ENCODE measurements around the gene ARMC5. TPM values are rescaled to one million over a fixed set of nuclear protein-coding genes. Genes with fewer than 3 reads are reported as not detected.
A peak's percentile ranks its signal among the peaks of the same experiment; 100 is the strongest.

Gene ARMC5
- total RNA-seq, 4 donors from 2014 or later, result 4.7 to 14.2 (median 8.7) TPM

GRCh38 chr16:31486045-31486444 lies 26.7 kb downstream of the ARMC5 start:
- Histone ChIP-seq H3K4me3 (no peak overlapping the region), H3K27me3 (peaks cover 44% of the 10 kb centered on the region), H3K27ac (no peak overlapping the region), H3K9me3 (no peaks in the 10 kb centered on the region), H3K4me1 (peaks cover 0 to 29% (median 19%) of the 10 kb centered on the region in 3 donors), H3K36me3 (peaks cover 0 to 14% of the 10 kb centered on the region in 2 donors)
- ATAC-seq, result no peak
- TF ChIP-seq POLR2A (IDR thresholded peaks at IDR 0.05) (no peak), POLR2AphosphoS5 (IDR thresholded peaks at IDR 0.05) (no peak), EP300 (IDR thresholded peaks at IDR 0.05) (no peak), CTCF (IDR thresholded peaks at IDR 0.05) (no peak)
- 80 to 94% methylated on average over 1 to 5 of the region's 5 CpGs for WGBS, 2 donors (ENCODE audit: low coverage in 1 of 2)

DNA sequence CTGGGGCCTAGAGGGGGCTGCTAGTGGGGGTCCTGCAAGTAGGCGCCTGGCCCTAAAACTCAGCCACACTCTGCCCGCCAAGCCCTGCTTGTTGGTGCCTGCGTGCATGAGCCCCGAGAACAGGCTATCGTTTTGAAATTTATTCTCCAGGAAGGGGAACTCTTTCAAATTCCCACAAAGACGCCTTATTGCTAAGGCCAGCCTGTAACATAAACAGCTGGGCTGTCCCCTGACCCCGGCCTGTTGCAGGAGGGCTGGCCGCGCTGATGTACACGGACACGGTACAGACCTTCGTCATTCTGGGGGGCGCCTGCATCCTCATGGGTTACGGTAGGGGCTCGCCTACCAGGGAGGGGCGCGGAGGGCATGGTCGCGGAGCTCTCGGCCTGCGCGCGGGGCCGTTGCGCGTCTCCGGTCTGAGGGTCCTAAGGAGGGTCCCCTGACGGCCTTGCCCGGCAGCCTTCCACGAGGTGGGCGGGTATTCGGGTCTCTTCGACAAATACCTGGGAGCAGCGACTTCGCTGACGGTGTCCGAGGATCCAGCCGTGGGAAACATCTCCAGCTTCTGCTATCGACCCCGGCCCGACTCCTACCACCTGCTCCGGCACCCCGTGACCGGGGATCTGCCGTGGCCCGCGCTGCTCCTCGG lies 27.9 kb downstream of the ARMC5 start:
- Histone ChIP-seq H3K27ac (peak overlapping the region in 1 of 4 donors; percentile 5), H3K4me3 (peak overlapping the region; percentile 28 to 58), H3K27me3 (peaks cover 44% of the 10 kb centered on the region), H3K4me1 (peaks cover 0 to 25% (median 19%) of the 10 kb centered on the region in 3 donors), H3K9me3 (no peaks in the 10 kb centered on the region), H3K36me3 (peaks cover 0 to 26% of the 10 kb centered on the region in 2 donors)
- peak; percentile 6 for ATAC-seq
- WGBS, 2 donors (ENCODE audit: low coverage in 1 of 2), result 0% methylated on average over 2 of the region's 48 CpGs
- TF ChIP-seq CTCF (IDR thresholded peaks at IDR 0.05), result no peak
- no peak for TF ChIP-seq POLR2AphosphoS5 (IDR thresholded peaks at IDR 0.05)
- no peak for TF ChIP-seq EP300 (IDR thresholded peaks at IDR 0.05)
- TF ChIP-seq POLR2A (IDR thresholded peaks at IDR 0.05), result no peak

DNA sequence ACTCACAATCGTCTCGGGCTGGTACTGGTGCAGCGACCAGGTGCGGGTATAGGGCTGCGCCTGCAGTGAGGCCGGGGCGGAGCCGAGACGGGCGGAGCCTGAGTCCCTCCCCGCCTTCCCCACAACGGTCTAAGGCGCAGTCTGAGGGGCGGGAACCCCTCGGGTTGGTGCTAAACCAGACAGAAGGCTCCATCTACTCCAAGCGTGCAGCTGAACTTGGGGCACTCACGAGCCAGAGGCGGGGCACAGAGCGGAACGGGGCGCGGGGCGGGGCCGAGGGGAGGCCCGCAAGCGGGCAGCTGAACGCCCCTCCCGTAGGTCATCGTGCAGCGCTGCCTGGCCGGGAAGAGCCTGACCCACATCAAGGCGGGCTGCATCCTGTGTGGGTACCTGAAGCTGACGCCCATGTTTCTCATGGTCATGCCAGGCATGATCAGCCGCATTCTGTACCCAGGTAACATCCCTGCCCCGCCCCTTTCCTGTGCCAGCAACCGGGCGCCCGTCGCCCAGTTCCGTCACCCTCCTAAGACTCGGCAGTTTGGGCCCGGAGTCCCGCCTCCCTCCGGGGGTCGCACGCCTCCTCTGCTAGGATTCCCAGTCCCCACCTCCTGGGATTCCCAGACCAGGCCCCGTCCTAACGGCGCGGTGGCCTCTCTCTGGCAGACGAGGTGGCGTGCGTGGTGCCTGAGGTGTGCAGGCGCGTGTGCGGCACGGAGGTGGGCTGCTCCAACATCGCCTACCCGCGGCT lies 28.6 kb downstream of the ARMC5 start:
- Histone ChIP-seq H3K27me3 (peaks cover 44% of the 10 kb centered on the region), H3K4me1 (peaks cover 0 to 25% (median 19%) of the 10 kb centered on the region in 3 donors), H3K4me3 (peak overlapping the region; percentile 28 to 58), H3K9me3 (no peaks in the 10 kb centered on the region), H3K27ac (peak overlapping the region in 1 of 4 donors; percentile 5), H3K36me3 (peaks cover 0 to 33% of the 10 kb centered on the region in 2 donors)
- ATAC-seq, result peak; percentile 68
- TF ChIP-seq EP300 (IDR thresholded peaks at IDR 0.05) (no peak), POLR2AphosphoS5 (IDR thresholded peaks at IDR 0.05) (no peak), POLR2A (IDR thresholded peaks at IDR 0.05) (no peak), CTCF (IDR thresholded peaks at IDR 0.05) (no peak)
- WGBS, 2 donors (ENCODE audit: low coverage in 1 of 2), result 0% methylated on average over 6 of the region's 60 CpGs; no CpG with 5 or more reads in 1 of the 2 donors

DNA sequence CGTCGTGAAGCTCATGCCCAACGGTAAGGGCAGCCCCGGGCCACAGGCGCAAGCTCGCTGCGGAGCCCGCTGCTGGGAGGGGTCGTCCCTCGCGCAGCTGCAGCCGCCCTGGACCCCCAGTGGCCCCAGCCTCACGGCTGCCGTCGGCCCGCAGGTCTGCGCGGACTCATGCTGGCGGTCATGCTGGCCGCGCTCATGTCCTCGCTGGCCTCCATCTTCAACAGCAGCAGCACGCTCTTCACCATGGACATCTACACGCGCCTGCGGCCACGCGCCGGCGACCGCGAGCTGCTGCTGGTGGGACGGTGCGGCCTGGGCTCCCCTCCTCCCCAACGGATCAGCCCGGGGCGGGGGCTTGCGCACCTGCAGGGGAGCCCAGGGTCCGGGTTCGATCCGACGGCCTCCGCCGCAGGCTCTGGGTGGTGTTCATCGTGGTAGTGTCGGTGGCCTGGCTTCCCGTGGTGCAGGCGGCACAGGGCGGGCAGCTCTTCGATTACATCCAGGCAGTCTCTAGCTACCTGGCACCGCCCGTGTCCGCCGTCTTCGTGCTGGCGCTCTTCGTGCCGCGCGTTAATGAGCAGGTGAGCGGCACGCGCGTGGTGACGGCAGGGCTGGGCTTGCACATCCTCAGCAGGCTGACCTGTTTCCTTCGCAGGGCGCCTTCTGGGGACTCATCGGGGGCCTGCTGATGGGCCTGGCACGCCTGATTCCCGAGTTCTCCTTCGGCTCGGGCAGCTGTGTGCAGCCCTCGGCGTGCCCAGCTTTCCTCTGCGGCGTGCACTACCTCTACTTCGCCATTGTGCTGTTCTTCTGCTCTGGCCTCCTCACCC lies 29.4 kb downstream of the ARMC5 start:
- Histone ChIP-seq H3K27me3 (peaks cover 44% of the 10 kb centered on the region), H3K4me1 (peaks cover 0 to 25% (median 19%) of the 10 kb centered on the region in 3 donors), H3K36me3 (peaks cover 0 to 41% of the 10 kb centered on the region in 2 donors), H3K9me3 (no peaks in the 10 kb centered on the region), H3K4me3 (peak overlapping the region in 1 of 2 donors; percentile 58), H3K27ac (peak overlapping the region in 1 of 4 donors; percentile 3)
- no CpG with 5 or more reads among the region's 77 CpGs for WGBS, 2 donors (ENCODE audit: low coverage in 1 of 2)
- TF ChIP-seq POLR2A (IDR thresholded peaks at IDR 0.05) (no peak), POLR2AphosphoS5 (IDR thresholded peaks at IDR 0.05) (no peak), CTCF (IDR thresholded peaks at IDR 0.05) (peak in 2 of 4 experiments; percentile 11 to 17)
- ATAC-seq, result no peak
